OCI-LY1 (cell line): Measurements from ENCODE around the gene ANK3.

ENCODE experiments used
- CTCF ChIP-seq: fragments of 200-600 bp; sonication (generic), shearing (Covaris generic); IDR thresholded peaks from 2 replicates; pipeline ENCODE4 v1.5.1; 2017; ENCODE audit warnings: mild to moderate bottlenecking, antibody characterized with exemption, low read length, moderate library complexity, mixed read lengths
- EZH2 ChIP-seq: fragments of 200-600 bp; sonication (generic), shearing (Covaris generic); IDR thresholded peaks from 2 replicates; pipeline ENCODE4 v1.8.0; 2017; ENCODE audit warnings: borderline replicate concordance, mixed run types, mild to moderate bottlenecking, antibody characterized with exemption, low read length, moderate library complexity, mixed read lengths

DNA sequence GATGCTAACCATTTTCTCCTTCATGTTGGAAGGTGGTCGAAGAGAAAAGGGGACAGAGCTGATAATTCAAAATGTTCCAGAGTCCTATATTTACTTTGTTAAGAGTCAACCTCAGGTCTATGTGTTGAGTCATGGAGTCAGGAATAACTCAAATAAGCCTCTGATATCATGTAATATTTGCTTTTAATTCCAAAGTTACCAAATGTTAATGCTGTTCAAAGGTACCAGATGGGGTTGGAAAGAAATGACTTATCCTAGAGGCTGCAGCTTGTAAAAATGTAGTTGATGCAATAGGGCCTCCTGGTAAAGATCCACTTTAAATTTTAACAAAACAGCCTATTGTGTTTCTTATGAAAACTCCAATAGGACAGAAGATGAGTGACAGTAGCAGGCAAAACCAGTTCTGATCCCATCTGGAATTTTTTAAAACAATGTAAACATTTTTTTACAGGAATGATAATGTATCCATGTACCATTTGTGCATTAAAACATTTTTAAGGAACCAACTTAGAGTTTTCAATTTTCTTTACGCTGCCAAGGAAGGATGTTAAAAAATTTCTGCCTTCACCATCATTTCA is 218.2 kb downstream of the ANK3 start:
- TF ChIP-seq CTCF: no peak
- no peak for TF ChIP-seq EZH2
